Measurements from ENCODE around the gene PCDH15. TPM values are rescaled to one million over a fixed set of nuclear protein-coding genes. Genes with fewer than 3 reads are reported as not detected.

Gene PCDH15
- total RNA-seq, 4 donors from 2014 or later, result not detected

DNA sequence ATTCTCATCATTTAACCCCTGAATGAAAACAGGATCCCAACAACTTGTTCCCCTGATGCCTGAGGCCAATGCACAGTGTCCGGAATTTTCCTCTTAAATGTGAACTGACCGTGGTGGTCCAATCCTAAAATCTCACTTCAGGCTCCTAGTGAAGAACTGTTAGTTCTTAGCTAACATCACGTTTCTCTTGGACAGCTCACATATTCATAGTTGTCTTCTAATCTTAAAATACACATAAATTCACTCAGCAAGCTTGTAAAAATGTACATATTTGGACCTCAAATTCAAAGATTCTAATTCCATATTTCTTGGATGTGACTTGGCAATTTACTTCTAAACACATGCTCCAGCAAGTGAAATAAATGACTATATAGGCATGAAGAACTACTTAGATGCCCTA lies 297.2 kb downstream of the PCDH15 start:
- Histone ChIP-seq H3K27me3 (no peaks in the 10 kb centered on the region), H3K4me1 (no peaks in the 10 kb centered on the region), H3K4me3 (no peak overlapping the region), H3K9me3 (no peaks in the 10 kb centered on the region), H3K27ac (no peak overlapping the region), H3K36me3 (no peaks in the 10 kb centered on the region)
- no peak for DNase-seq
- TF ChIP-seq, protein P1, sequence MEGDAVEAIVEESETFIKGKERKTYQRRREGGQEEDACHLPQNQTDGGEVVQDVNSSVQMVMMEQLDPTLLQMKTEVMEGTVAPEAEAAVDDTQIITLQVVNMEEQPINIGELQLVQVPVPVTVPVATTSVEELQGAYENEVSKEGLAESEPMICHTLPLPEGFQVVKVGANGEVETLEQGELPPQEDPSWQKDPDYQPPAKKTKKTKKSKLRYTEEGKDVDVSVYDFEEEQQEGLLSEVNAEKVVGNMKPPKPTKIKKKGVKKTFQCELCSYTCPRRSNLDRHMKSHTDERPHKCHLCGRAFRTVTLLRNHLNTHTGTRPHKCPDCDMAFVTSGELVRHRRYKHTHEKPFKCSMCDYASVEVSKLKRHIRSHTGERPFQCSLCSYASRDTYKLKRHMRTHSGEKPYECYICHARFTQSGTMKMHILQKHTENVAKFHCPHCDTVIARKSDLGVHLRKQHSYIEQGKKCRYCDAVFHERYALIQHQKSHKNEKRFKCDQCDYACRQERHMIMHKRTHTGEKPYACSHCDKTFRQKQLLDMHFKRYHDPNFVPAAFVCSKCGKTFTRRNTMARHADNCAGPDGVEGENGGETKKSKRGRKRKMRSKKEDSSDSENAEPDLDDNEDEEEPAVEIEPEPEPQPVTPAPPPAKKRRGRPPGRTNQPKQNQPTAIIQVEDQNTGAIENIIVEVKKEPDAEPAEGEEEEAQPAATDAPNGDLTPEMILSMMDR (IDR thresholded peaks at IDR 0.05), result no peak
- TF ChIP-seq POLR2A (IDR thresholded peaks at IDR 0.05), result no peak

DNA sequence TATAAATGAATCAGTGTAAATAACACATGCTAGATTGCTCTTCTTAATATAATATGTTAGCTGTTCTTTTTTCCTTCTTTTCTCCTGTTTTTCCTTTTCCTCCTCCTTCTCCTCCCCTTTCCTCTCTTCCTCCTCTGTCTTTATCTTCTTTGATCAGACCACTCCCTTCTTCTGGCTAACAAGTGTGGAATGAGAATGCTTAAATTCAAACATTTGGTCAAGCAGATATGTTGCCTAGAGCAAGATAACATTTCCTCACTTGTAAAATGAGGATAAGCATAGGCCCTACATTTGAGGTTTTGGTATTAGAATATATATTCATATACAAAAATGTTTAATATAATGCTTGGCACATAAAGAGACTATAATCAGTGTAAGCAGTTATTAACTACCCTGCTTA lies 299.1 kb downstream of the PCDH15 start:
- no peak for TF ChIP-seq POLR2A (IDR thresholded peaks at IDR 0.05)
- TF ChIP-seq, protein P1 (IDR thresholded peaks at IDR 0.05), result no peak
- Histone ChIP-seq H3K27me3 (no peaks in the 10 kb centered on the region), H3K9me3 (no peaks in the 10 kb centered on the region), H3K36me3 (no peaks in the 10 kb centered on the region), H3K4me1 (no peaks in the 10 kb centered on the region), H3K27ac (no peak overlapping the region), H3K4me3 (no peak overlapping the region)
- DNase-seq, result no peak

DNA sequence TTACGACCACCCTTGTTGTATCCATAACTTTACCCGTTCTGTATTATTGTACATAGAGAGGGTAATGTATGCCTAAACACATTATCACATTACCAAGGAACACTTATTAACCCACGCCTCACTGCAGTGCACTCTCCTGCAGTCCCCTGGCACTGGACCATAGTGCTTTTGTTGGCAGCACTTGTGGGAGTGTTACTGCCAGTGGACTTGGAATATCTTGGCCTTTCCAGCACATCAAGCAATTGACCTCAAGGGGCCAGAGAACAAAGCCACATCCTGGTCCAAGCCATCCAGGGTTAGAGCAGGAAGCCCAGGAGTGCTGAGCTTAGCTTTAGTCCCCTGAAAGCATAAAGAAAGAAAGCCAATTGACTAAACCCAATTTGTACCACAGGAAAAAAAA lies 304.2 kb downstream of the PCDH15 start:
- no peak for TF ChIP-seq POLR2A (IDR thresholded peaks at IDR 0.05)
- TF ChIP-seq, protein P1 (IDR thresholded peaks at IDR 0.05), result no peak
- DNase-seq, result no peak

DNA sequence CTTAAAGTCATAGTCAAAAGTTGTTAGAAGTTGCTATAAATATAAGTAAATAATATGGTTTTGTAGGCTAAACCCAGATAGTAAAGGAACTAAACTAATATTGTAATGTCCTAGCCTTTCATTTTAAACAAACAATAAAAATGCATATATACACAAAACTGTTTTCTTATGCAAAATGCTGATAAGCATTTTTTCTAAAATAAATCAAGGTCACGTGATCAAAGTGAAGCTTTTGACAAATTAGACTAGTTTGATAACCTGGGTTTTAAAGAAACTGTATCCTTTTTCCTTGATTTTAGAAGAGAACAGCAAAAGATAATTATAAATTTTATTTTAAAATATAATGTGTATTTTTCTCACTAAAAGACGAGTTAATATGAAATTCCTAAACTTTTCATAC lies 313.3 kb downstream of the PCDH15 start:
- TF ChIP-seq POLR2A (IDR thresholded peaks at IDR 0.05), result no peak
- TF ChIP-seq, protein P1 (IDR thresholded peaks at IDR 0.05), result no peak
- Histone ChIP-seq H3K4me1 (no peaks in the 10 kb centered on the region), H3K36me3 (no peaks in the 10 kb centered on the region), H3K9me3 (no peaks in the 10 kb centered on the region), H3K4me3 (no peak overlapping the region), H3K27me3 (no peaks in the 10 kb centered on the region), H3K27ac (no peak overlapping the region)
- no peak for DNase-seq

More for the DNA sequence above, 304.2 kb downstream of the PCDH15 start:
- no peaks in the 10 kb centered on the region for H3K27me3 ChIP-seq
- H3K4me1 ChIP-seq, result no peaks in the 10 kb centered on the region
- no peaks in the 10 kb centered on the region for H3K9me3 ChIP-seq
- H3K4me3 ChIP-seq, result no peak overlapping the region
- no peak overlapping the region for H3K27ac ChIP-seq
- H3K36me3 ChIP-seq, result no peaks in the 10 kb centered on the region

DNA sequence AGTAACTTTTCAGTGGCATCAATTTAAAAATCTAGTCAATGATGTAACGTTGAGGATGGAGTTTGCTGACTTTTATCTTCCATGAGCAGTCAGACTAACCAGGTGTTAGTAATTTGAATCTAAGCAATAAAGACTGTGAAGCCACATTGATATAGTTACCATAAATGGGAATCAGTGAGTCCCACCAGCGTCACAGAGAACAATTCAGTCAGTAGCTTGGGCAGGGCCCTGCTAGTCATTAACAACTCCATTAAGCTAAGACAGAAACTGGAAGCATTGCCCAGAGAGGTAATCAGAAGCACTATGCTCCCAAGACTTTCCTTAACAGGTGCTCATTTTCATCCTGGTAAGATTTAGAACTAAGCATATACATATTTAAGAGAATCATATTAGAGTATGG lies 315.1 kb downstream of the PCDH15 start:
- no peak for TF ChIP-seq POLR2A (IDR thresholded peaks at IDR 0.05)
- TF ChIP-seq, protein P1 (IDR thresholded peaks at IDR 0.05), result no peak
- no peak overlapping the region for H3K27ac ChIP-seq
- no peak overlapping the region for H3K4me3 ChIP-seq
- H3K9me3 ChIP-seq, result no peaks in the 10 kb centered on the region
- no peaks in the 10 kb centered on the region for H3K27me3 ChIP-seq
- no peak for DNase-seq
- H3K4me1 ChIP-seq, result no peaks in the 10 kb centered on the region
- H3K36me3 ChIP-seq, result no peaks in the 10 kb centered on the region

DNA sequence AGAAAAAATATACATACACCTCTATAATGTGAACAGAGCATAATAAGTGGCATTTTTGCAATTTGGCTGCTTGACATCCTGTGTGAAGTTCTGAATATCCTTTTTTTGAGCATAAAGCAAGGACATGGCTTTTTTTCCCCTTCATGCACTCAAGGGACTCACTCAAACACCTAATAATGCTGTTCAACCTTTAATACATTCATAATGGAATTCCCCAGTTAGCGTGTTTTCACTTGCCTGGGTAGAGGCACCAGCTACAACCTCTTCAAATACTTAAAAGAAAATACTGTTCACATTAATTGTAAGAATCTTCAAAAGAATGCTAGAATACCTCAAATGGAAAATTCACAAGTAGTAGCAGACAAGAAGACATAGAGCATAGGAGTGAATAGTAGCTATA lies 316.8 kb downstream of the PCDH15 start:
- Histone ChIP-seq H3K4me3 (no peak overlapping the region), H3K4me1 (no peaks in the 10 kb centered on the region), H3K27me3 (no peaks in the 10 kb centered on the region), H3K36me3 (no peaks in the 10 kb centered on the region), H3K9me3 (no peaks in the 10 kb centered on the region), H3K27ac (no peak overlapping the region)
- no peak for DNase-seq
- TF ChIP-seq, protein P1 (IDR thresholded peaks at IDR 0.05), result no peak
- no peak for TF ChIP-seq POLR2A (IDR thresholded peaks at IDR 0.05)
